PFSK-1 (cell line): ENCODE data around the gene GINS2.

Source experiments
- FOXP2 ChIP-seq: optimal IDR thresholded peaks from 2 replicates; pipeline ENCODE3; 2011; ENCODE audit warnings: borderline replicate concordance, control low read depth, inconsistent platforms; ENCODE audit not compliant: insufficient read depth; ENCODE audit errors: extremely low read length, extremely low read depth
- POLR2AphosphoS5 ChIP-seq: IDR thresholded peaks from 2 replicates; pipeline ENCODE4 v1.6.1; 2012; ENCODE audit warnings: low read depth, mild to moderate bottlenecking, control low read depth, low read length, moderate library complexity
- REST ChIP-seq, 2 experiments: IDR thresholded peaks; 2 replicates each; pipeline versions ENCODE4 v1.6.1 to v1.8.0; 2011 to 2012; ENCODE audit warnings: low read depth in 2 of 2, low read length in 2 of 2, control low read depth in 1 of 2, inconsistent platforms in 1 of 2, mild to moderate bottlenecking in 1 of 2, moderate library complexity in 1 of 2; ENCODE audit not compliant: insufficient read depth in 1 of 2
- SIN3A ChIP-seq: IDR thresholded peaks from 2 replicates; pipeline ENCODE4 v1.6.1; 2012; ENCODE audit warnings: mild to moderate bottlenecking, low read length, moderate library complexity, borderline replicate concordance; ENCODE audit not compliant: insufficient read depth
- TAF1 ChIP-seq: IDR thresholded peaks from 2 replicates; pipeline ENCODE4 v1.6.1; 2012; ENCODE audit warnings: low read length, control low read depth, borderline replicate concordance; ENCODE audit not compliant: insufficient read depth

GINS2 gene

GRCh38 chr16:85628645-85629044 lies 60.1 kb downstream of the GINS2 start:
- no peak for TF ChIP-seq POLR2AphosphoS5
- TF ChIP-seq FOXP2, result no peak
- TF ChIP-seq SIN3A, result no peak
- no peak for TF ChIP-seq REST (IDR thresholded peaks at IDR 0.05; ENCODE audit: insufficient read depth in 1 of 2, low read depth in 2 of 2, low read length in 2 of 2)

GRCh38 chr16:85628265-85628556 lies 60.5 kb downstream of the GINS2 start:
- TF ChIP-seq REST (IDR thresholded peaks at IDR 0.05; ENCODE audit: insufficient read depth in 1 of 2, low read depth in 2 of 2, low read length in 2 of 2), result no peak
- TF ChIP-seq POLR2AphosphoS5, result no peak
- no peak for TF ChIP-seq SIN3A
- TF ChIP-seq TAF1, result no peak
- no peak for TF ChIP-seq FOXP2

- TF ChIP-seq POLR2AphosphoS5 (no peak), SIN3A (no peak), FOXP2 (no peak), TAF1 (no peak), REST (IDR thresholded peaks at IDR 0.05; ENCODE audit: insufficient read depth in 1 of 2, low read depth in 2 of 2, low read length in 2 of 2) (no peak)
Observed at GRCh38 chr16:85627526-85628264, 61.1 kb downstream of the GINS2 start.

- TF ChIP-seq REST (IDR thresholded peaks at IDR 0.05; ENCODE audit: insufficient read depth in 1 of 2, low read depth in 2 of 2, low read length in 2 of 2) (no peak), TAF1 (no peak), POLR2AphosphoS5 (no peak), SIN3A (no peak), FOXP2 (no peak)
Observed at GRCh38 chr16:85627089-85627488, 61.7 kb downstream of the GINS2 start.
